COLO829 (cell line): ENCODE results near the gene CCDC92.

Source experiments
- DNase-seq: peaks from one replicate; pipeline ENCODE4 v3.0.0; 2012; ENCODE audit warnings: low spot score

CCDC92 gene

GRCh38 chr12:123910057-123910456 is 62.6 kb downstream of the CCDC92 start:
- no peak for DNase-seq

- no peak for DNase-seq
Measured at GRCh38 chr12:123908884-123909725, 63.5 kb downstream of the CCDC92 start.

GRCh38 chr12:123907726-123908476 is 64.7 kb downstream of the CCDC92 start:
- no peak for DNase-seq

GRCh38 chr12:123906711-123907420 is 65.8 kb downstream of the CCDC92 start:
- DNase-seq = no peak

GRCh38 chr12:123905319-123905925 is 67.2 kb downstream of the CCDC92 start:
- DNase-seq = peak; percentile 64

- DNase-seq = no peak
Measured at GRCh38 chr12:123903301-123904065, 69.1 kb downstream of the CCDC92 start.

GRCh38 chr12:123902821-123903220 is 69.8 kb downstream of the CCDC92 start:
- no peak for DNase-seq

GRCh38 chr12:123900871-123901376 is 71.7 kb downstream of the CCDC92 start:
- DNase-seq = no peak

- no peak for DNase-seq
Measured at GRCh38 chr12:123899368-123899767, 73.3 kb downstream of the CCDC92 start.

- DNase-seq = no peak
Measured at GRCh38 chr12:123898673-123899072, 74.0 kb downstream of the CCDC92 start.

- DNase-seq = no peak
Measured at GRCh38 chr12:123897221-123897620, 75.4 kb downstream of the CCDC92 start.

GRCh38 chr12:123896767-123897166 is 75.9 kb downstream of the CCDC92 start:
- no peak for DNase-seq

GRCh38 chr12:123895451-123895850 is 77.2 kb downstream of the CCDC92 start:
- DNase-seq = peak; percentile 33

GRCh38 chr12:123894823-123895345 is 77.7 kb downstream of the CCDC92 start:
- no peak for DNase-seq

- DNase-seq = no peak
Measured at GRCh38 chr12:123893276-123893675, 79.4 kb downstream of the CCDC92 start.

- no peak for DNase-seq
Measured at GRCh38 chr12:123892853-123893252, 79.8 kb downstream of the CCDC92 start.

GRCh38 chr12:123892180-123892559 is 80.5 kb downstream of the CCDC92 start:
- no peak for DNase-seq

- DNase-seq = no peak
Measured at GRCh38 chr12:123891516-123892179, 81.0 kb downstream of the CCDC92 start.

GRCh38 chr12:123891011-123891410 is 81.6 kb downstream of the CCDC92 start:
- no peak for DNase-seq

- no peak for DNase-seq
Measured at GRCh38 chr12:123890536-123890902, 82.1 kb downstream of the CCDC92 start.
